Suppressor macrophage (primary cell): ENCODE measurements around the gene HPCAL1.

Experiments
- DNase-seq, 4 experiments: peaks; one replicate each; pipeline ENCODE4 v3.0.0-alpha.2; 2020 to 2022

HPCAL1 gene

GRCh38 chr2:10337449-10338269 is 35.0 kb downstream of the HPCAL1 start:
- DNase-seq, result no peak

- no peak for DNase-seq
These were observed 35.8 kb downstream of the HPCAL1 start for GRCh38 chr2:10338270-10339188.

- DNase-seq, result no peak
These were observed 37.2 kb downstream of the HPCAL1 start for GRCh38 chr2:10339647-10340592.

- no peak for DNase-seq
These were observed 37.9 kb downstream of the HPCAL1 start for GRCh38 chr2:10340593-10340975.

GRCh38 chr2:10341193-10341592 is 38.5 kb downstream of the HPCAL1 start:
- peak in 1 of 4 experiments; percentile 19 for DNase-seq

GRCh38 chr2:10342245-10342951 is 39.7 kb downstream of the HPCAL1 start:
- DNase-seq, result no peak

GRCh38 chr2:10343191-10343590 is 40.5 kb downstream of the HPCAL1 start:
- no peak for DNase-seq

GRCh38 chr2:10343658-10344057 is 41.0 kb downstream of the HPCAL1 start:
- DNase-seq, result no peak

- no peak for DNase-seq
These were observed 41.7 kb downstream of the HPCAL1 start for GRCh38 chr2:10344105-10345066.

GRCh38 chr2:10345126-10345525 is 42.4 kb downstream of the HPCAL1 start:
- DNase-seq, result peak; percentile 34 to 69 (median 60)

- DNase-seq, result peak in 2 of 4 experiments; percentile 23
These were observed 43.1 kb downstream of the HPCAL1 start for GRCh38 chr2:10345813-10346212.

GRCh38 chr2:10346929-10347561 is 44.3 kb downstream of the HPCAL1 start:
- no peak for DNase-seq

- DNase-seq, result no peak
These were observed 44.9 kb downstream of the HPCAL1 start for GRCh38 chr2:10347562-10347948.

- no peak for DNase-seq
These were observed 46.2 kb downstream of the HPCAL1 start for GRCh38 chr2:10348891-10349290.

- DNase-seq, result peak; percentile 80 to 92 (median 84)
These were observed 48.1 kb downstream of the HPCAL1 start for GRCh38 chr2:10350761-10351160.

GRCh38 chr2:10352361-10352760 is 49.7 kb downstream of the HPCAL1 start:
- DNase-seq, result no peak

- DNase-seq, result no peak
These were observed 50.3 kb downstream of the HPCAL1 start for GRCh38 chr2:10352972-10353371.

- no peak for DNase-seq
These were observed 51.2 kb downstream of the HPCAL1 start for GRCh38 chr2:10353931-10354330.

- DNase-seq, result no peak
These were observed 51.7 kb downstream of the HPCAL1 start for GRCh38 chr2:10354399-10354798.
